ENCODE data around the gene SYNGR1.
"Not testable (repeated sequence)": the region's sequence is repeated elsewhere in the genome, so short reads cannot be mapped to it uniquely, and the experiment has no call there.

- not testable (repeated sequence) for TF ChIP-seq CTCF (IDR thresholded peaks at IDR 0.05); POLR2AphosphoS5 (IDR thresholded peaks at IDR 0.05; ENCODE audit: low read depth, low read length)
Observed at GRCh38 chr22:39355805-39356204, 6.0 kb downstream of the SYNGR1 start.
